Type B pancreatic cell (in vitro differentiated cells): ENCODE measurements around the gene NTN3. TPM values are rescaled to one million over a fixed set of nuclear protein-coding genes. Genes with fewer than 3 reads are reported as not detected.

Source experiments
- DNase-seq: peaks from one replicate; pipeline ENCODE4 v3.0.0; 2021; ENCODE audit warnings: mixed read lengths; ENCODE audit not compliant: unreplicated experiment; ENCODE audit errors: extremely low spot score
- H3K27ac Mint-ChIP-seq: 2 replicates; pipeline ENCODE4 v1.8.0; 2021; ENCODE audit warnings: mild to moderate bottlenecking, mixed read lengths
- H3K27me3 Mint-ChIP-seq: 2 replicates; pipeline ENCODE4 v1.8.0; 2021; ENCODE audit warnings: mixed read lengths
- H3K36me3 Mint-ChIP-seq: 2 replicates; pipeline ENCODE4 v1.8.0; 2021; ENCODE audit warnings: mixed read lengths
- H3K4me1 Mint-ChIP-seq: one replicate; pipeline ENCODE4 v1.8.0; 2021; ENCODE audit warnings: mixed read lengths; ENCODE audit not compliant: unreplicated experiment
- H3K4me3 Mint-ChIP-seq: 2 replicates; pipeline ENCODE4 v1.8.0; 2021; ENCODE audit warnings: mild to moderate bottlenecking, mixed read lengths
- H3K9me3 Mint-ChIP-seq: 2 replicates; pipeline ENCODE4 v1.8.0; 2021; ENCODE audit warnings: mixed read lengths
- total RNA-seq: library from RNA; stranded (reverse); gene quantifications from 2 replicates; pipeline ENCODE4 v1.2.1, GENCODE V29; 2021; ENCODE audit warnings: low replicate concordance
- TF ChIP-seq, protein P1 (sequence below): fragments of 200-600 bp; sonication (generic); conservative IDR thresholded peaks from 2 replicates; pipeline ENCODE4 v1.5.0; 2021; ENCODE audit warnings: antibody characterized with exemption, mild to moderate bottlenecking

NTN3 gene
- total RNA-seq, 1 donor from 2014 or later, result 4.5 TPM

DNA sequence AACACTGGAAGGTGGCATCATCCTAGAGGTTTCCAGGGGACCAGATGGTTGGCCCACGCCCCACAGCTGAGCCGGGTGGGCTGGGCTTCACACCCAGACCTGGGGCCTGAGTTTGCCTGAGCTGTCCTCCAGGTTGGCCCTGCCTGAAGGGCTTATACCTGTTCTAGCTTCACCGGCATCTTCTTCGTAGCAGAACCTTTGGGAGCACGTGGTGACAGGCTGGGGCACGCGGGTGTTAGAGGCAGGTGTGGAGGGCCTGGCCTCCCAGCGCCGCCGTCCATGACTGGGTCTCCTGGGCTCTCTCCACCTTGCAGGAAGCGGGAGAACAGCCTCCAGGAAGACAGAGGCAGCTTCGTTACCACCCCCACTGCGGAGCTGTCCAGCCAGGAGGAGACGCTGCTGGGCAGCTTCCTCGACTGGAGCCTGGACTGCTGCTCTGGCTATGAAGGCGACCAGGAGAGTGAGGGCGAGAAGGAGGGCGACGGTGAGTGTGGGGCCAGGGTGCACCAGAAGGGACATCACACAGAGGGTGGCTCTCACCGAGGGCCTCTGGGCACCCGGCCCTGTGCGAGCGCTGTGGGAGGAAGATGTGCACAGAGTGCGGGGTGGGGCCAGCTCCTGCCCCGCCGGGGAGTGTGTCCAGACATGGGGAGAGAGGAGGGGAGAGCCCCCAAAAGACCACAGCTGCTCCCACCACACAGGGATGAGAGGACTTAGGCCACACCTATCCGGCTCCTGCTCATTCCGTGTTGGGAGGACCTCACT, 15.8 kb upstream of the NTN3 start:
- TF ChIP-seq, protein P1, sequence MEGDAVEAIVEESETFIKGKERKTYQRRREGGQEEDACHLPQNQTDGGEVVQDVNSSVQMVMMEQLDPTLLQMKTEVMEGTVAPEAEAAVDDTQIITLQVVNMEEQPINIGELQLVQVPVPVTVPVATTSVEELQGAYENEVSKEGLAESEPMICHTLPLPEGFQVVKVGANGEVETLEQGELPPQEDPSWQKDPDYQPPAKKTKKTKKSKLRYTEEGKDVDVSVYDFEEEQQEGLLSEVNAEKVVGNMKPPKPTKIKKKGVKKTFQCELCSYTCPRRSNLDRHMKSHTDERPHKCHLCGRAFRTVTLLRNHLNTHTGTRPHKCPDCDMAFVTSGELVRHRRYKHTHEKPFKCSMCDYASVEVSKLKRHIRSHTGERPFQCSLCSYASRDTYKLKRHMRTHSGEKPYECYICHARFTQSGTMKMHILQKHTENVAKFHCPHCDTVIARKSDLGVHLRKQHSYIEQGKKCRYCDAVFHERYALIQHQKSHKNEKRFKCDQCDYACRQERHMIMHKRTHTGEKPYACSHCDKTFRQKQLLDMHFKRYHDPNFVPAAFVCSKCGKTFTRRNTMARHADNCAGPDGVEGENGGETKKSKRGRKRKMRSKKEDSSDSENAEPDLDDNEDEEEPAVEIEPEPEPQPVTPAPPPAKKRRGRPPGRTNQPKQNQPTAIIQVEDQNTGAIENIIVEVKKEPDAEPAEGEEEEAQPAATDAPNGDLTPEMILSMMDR, result no peak
- Mint-ChIP-seq H3K4me1 (peaks cover 5% of the 10 kb centered on the region), H3K36me3 (peaks cover 9% of the 10 kb centered on the region), H3K27me3 (no peaks in the 10 kb centered on the region), H3K9me3 (no peaks in the 10 kb centered on the region), H3K4me3 (no peak overlapping the region), H3K27ac (no peak overlapping the region)
- no peak for DNase-seq

- no peak overlapping the region for H3K4me3 Mint-ChIP-seq
- H3K27ac Mint-ChIP-seq, result no peak overlapping the region
- TF ChIP-seq, protein P1, result no peak
- no peak for DNase-seq
- no peaks in the 10 kb centered on the region for H3K27me3 Mint-ChIP-seq
- no peaks in the 10 kb centered on the region for H3K9me3 Mint-ChIP-seq
- peaks cover 5% of the 10 kb centered on the region for H3K4me1 Mint-ChIP-seq
- H3K36me3 Mint-ChIP-seq, result peaks cover 9% of the 10 kb centered on the region
These were observed 14.4 kb upstream of the NTN3 start for GRCh38 chr16:2456551-2457153.

- H3K36me3 Mint-ChIP-seq, result peaks cover 9% of the 10 kb centered on the region
- no peak for DNase-seq
- no peak overlapping the region for H3K4me3 Mint-ChIP-seq
- no peaks in the 10 kb centered on the region for H3K27me3 Mint-ChIP-seq
- H3K4me1 Mint-ChIP-seq, result peaks cover 5% of the 10 kb centered on the region
- TF ChIP-seq, protein P1, result no peak
- H3K9me3 Mint-ChIP-seq, result no peaks in the 10 kb centered on the region
- no peak overlapping the region for H3K27ac Mint-ChIP-seq
These were observed 13.8 kb upstream of the NTN3 start for GRCh38 chr16:2457267-2457666.

- no peak overlapping the region for H3K4me3 Mint-ChIP-seq
- H3K4me1 Mint-ChIP-seq, result peaks cover 5% of the 10 kb centered on the region
- no peak overlapping the region for H3K27ac Mint-ChIP-seq
- no peak for DNase-seq
- TF ChIP-seq, protein P1, result no peak
- no peaks in the 10 kb centered on the region for H3K27me3 Mint-ChIP-seq
- no peaks in the 10 kb centered on the region for H3K9me3 Mint-ChIP-seq
- peaks cover 4% of the 10 kb centered on the region for H3K36me3 Mint-ChIP-seq
These were observed 13.2 kb upstream of the NTN3 start for GRCh38 chr16:2457946-2458345.

DNA sequence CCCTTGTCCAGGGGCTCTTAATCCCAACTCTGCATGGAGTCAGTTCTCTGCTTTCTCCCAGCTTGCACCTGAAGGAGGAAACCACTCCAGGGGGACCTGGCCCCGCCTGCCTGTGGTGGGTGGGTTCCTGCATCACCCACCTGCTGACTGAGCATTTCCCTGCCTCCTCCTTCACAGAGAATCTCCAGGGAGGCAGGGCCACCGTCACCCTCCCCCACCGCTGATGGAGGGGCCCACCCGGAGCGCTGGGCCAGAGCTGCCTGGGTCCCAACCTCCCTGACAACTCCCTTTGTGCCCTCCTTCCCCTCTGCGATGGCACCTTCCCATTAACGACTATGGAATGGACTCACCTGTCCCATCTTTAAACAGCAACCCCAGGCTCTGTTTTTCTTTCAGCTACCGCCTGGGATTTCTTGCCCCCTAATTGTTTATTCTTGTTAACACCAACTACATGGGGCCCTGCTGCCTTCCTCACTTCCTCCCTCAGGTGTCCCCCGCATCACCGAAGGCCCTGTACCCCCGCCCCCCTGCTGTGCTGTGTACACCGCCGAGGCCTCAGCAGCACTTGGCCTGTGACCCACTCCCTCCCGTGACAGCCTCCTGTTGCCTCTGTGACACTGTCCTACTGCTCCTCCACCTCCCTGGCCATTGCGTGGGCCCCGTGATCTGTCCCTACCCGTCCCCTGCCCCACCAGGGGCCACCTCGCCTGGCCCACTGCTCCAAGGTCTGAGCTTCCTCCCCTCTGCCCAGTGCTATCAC, 12.0 kb upstream of the NTN3 start:
- no peaks in the 10 kb centered on the region for H3K9me3 Mint-ChIP-seq
- H3K36me3 Mint-ChIP-seq, result no peaks in the 10 kb centered on the region
- H3K27ac Mint-ChIP-seq, result peak overlapping the region; percentile 84
- peaks cover 5% of the 10 kb centered on the region for H3K4me1 Mint-ChIP-seq
- TF ChIP-seq, protein P1, result no peak
- H3K4me3 Mint-ChIP-seq, result peak overlapping the region; percentile 91
- DNase-seq, result no peak
- no peaks in the 10 kb centered on the region for H3K27me3 Mint-ChIP-seq
